Heart left ventricle (tissue), 16 donors: Measurements from ENCODE around the gene ZDHHC18. TPM values are rescaled to one million over a fixed set of nuclear protein-coding genes. Genes with fewer than 3 reads are reported as not detected.

ENCODE experiments used
- ATAC-seq, 4 donors: fragments of 200-7000 bp; cut with Tn5 transposase; one replicate each; pipeline ENCODE4 v1.9.1; 2020 to 2022; ENCODE audit warnings: moderate library complexity in 4 of 4, mild to moderate bottlenecking in 3 of 4, moderate number of reproducible peaks in 1 of 4
- DNase-seq, 5 donors: peaks; one replicate each; pipeline ENCODE4 v3.0.0-alpha.2; 2020
- H3K27ac ChIP-seq, 12 donors: fragments of 200-600 bp; sonication (generic) in 4 of 12; one replicate each; pipeline versions ENCODE4 v1.5.0 to v1.8.0; 2016 to 2022; ENCODE audit warnings: mild to moderate bottlenecking in 2 of 12
- H3K27me3 ChIP-seq, 9 donors: fragments of 200-600 bp; sonication (generic) in 2 of 9; one replicate each; pipeline versions ENCODE4 v1.5.1 to v1.8.0; 2016 to 2022; ENCODE audit warnings: mild to moderate bottlenecking in 3 of 9
- H3K36me3 ChIP-seq, 9 donors: fragments of 200-600 bp; sonication (generic) in 2 of 9; one replicate each; pipeline versions ENCODE4 v1.5.0 to v1.8.0; 2018 to 2022; ENCODE audit warnings: mild to moderate bottlenecking in 2 of 9
- H3K4me1 ChIP-seq, 12 donors: fragments of 200-600 bp; sonication (generic) in 4 of 12; one replicate each; pipeline versions ENCODE4 v1.5.0 to v1.8.0; 2016 to 2022; ENCODE audit warnings: mild to moderate bottlenecking in 3 of 12
- H3K4me3 ChIP-seq, 12 donors: fragments of 200-600 bp; sonication (generic) in 4 of 12; one replicate each; pipeline versions ENCODE4 v1.5.0 to v1.8.0; 2017 to 2022; ENCODE audit warnings: mild to moderate bottlenecking in 9 of 12, moderate library complexity in 4 of 12
- H3K9me3 ChIP-seq, 12 donors: fragments of 200-600 bp; sonication (generic) in 4 of 12; one replicate each; pipeline versions ENCODE4 v1.5.0 to v1.8.0; 2016 to 2022; ENCODE audit warnings: mild to moderate bottlenecking in 1 of 12
- CTCF ChIP-seq, 12 donors: fragments of 200-600 bp; sonication (generic) in 4 of 12; IDR thresholded peaks; one replicate each; pipeline versions ENCODE4 v1.5.0 to v1.8.0; 2018 to 2022; ENCODE audit warnings: antibody characterized with exemption in 12 of 12, mild to moderate bottlenecking in 5 of 12
- POLR2A ChIP-seq, 2 donors: fragments of 450-650 bp; IDR thresholded peaks; one replicate each; pipeline ENCODE4 v1.6.1; 2017; ENCODE audit warnings: antibody characterized with exemption in 2 of 2, mild to moderate bottlenecking in 2 of 2, moderate library complexity in 2 of 2
- WGBS, 4 donors: extraction: QIAGEN DNeasy Blood & Tissue Kit in 2 of 4; methylation state at CpG; one replicate each; pipeline versions ENCODE4 v1.1.5 to v1.1.7; 2013 to 2018; 5-methylcytosine and 5-hydroxymethylcytosine counted together
- intact Hi-C, 10 donors: fragments of 100-400 bp; cut with DNase I; formaldehyde crosslinking; loops; one replicate each; pipeline versions ENCODE4 v1.11.1 to v1.14.2; 2022
- polyA plus RNA-seq, 2 donors: library from polyadenylated mRNA; stranded (reverse); fragments of 200-250 nt; gene quantifications; one replicate each; pipeline ENCODE4 v1.2.3, GENCODE V29; 2013
- total RNA-seq, 9 donors: library from RNA; depleted of rRNA in 2 of 9; stranded (reverse); fragments of >200 nt in 2 of 9; fragmentation: NEBNext Ultra II Directional in 3 of 9; extraction: Animal tissue kit (Norgen Biotek cat#: 25700) in 3 of 9; gene quantifications; one replicate each; pipeline versions ENCODE4 v1.1.0 to v1.2.4, GENCODE V29; 2016 to 2023
- donor health status: ischemic (EF 13 %, LVEDD 7.1; RV severe dilation, severe dysfunction).
- donor health status: healthy with polysubstance abuse.
- donor health status: DM: no; HTN: yes; CAD: no.
- donor health status: DM: no; HTN: no; CAD: no.
- donor health status: ischemic (EF 25% LVEDD 6.9; RV normal size, moderate dysfunction).
- donor health status: ischemic (EF 25% LVEDD 5.7; RV mildly dilated, moderate dysfunction).
- donor health status: healthy.
- donor health status: DM: yes; HTN: yes; CAD: no.
- donor health status: ischemic (EF 35%, LVEDD 5.7; RV mildly dilated, moderate dysfunction).
- donor health status: nonischemic (EF 11% LVEDD 7.7; RV severe dilation, severe dysfunction).
- donor health status: DM: yes; HTN: yes; CAD: no.
- donor health status: PGD.
- donor health status: ischemic (EF 29% LVEDD 5.4; RV normal size, mild dysfunction).
- donor health status: nonischemic (EF 23%, LVEDD 6.1; RV moderate dilation, normal function).

The ZDHHC18 gene
- total and polyA plus RNA-seq, 11 donors: 8.7 to 22.5 (median 12.2) TPM

- no peaks in the 10 kb centered on the region for H3K9me3 ChIP-seq
- peaks cover 0 to 18% (median 0%) of the 10 kb centered on the region in 12 donors for H3K4me1 ChIP-seq
- H3K27ac ChIP-seq: no peak overlapping the region
- TF ChIP-seq POLR2A (IDR thresholded peaks at IDR 0.05) (no peak), CTCF (IDR thresholded peaks at IDR 0.05) (no peak)
- ATAC-seq (no peak), DNase-seq (no peak)
- WGBS, 4 donors: 78 to 95% (median 94%) methylated on average over 3 of the region's 3 CpGs
- H3K27me3 ChIP-seq: no peaks in the 10 kb centered on the region
- no peak overlapping the region for H3K4me3 ChIP-seq
- intact Hi-C loops: loop anchor here in 8 of 10 donors (5.0 kb wide), 2 partner anchors 47 to 62 kb away; partner anchors contain the start of gene SFN (in 1 of the 8)
- no peaks in the 10 kb centered on the region for H3K36me3 ChIP-seq
Measured at GRCh38 chr1:26814893-26815292, 11.6 kb upstream of the ZDHHC18 start.

- no peaks in the 10 kb centered on the region for H3K9me3 ChIP-seq
- peak overlapping the region in 1 of 12 donors; percentile 34 for H3K27ac ChIP-seq
- H3K4me1 ChIP-seq: peaks cover 0 to 19% (median 2%) of the 10 kb centered on the region in 12 donors
- no peak for TF ChIP-seq POLR2A (IDR thresholded peaks at IDR 0.05)
- TF ChIP-seq CTCF (IDR thresholded peaks at IDR 0.05): peak in 2 of 12 donors; percentile 13 to 19
- H3K27me3 ChIP-seq: no peaks in the 10 kb centered on the region
- 73 to 84% (median 82%) methylated on average over 4 of the region's 4 CpGs for WGBS, 4 donors
- intact Hi-C loops: no loop called here
- H3K36me3 ChIP-seq: no peaks in the 10 kb centered on the region
- DNase-seq: no peak
- peak in 3 of 4 donors; percentile 51 to 58 (median 58) for ATAC-seq
- peak overlapping the region in 1 of 12 donors; percentile 10 for H3K4me3 ChIP-seq
Measured at GRCh38 chr1:26820784-26821269, 5.7 kb upstream of the ZDHHC18 start.

GRCh38 chr1:26822737-26823395 is 3.6 kb upstream of the ZDHHC18 start:
- Histone ChIP-seq H3K27ac (no peak overlapping the region), H3K4me3 (no peak overlapping the region), H3K4me1 (peaks cover 0 to 30% (median 10%) of the 10 kb centered on the region in 12 donors), H3K9me3 (no peaks in the 10 kb centered on the region), H3K36me3 (no peaks in the 10 kb centered on the region), H3K27me3 (no peaks in the 10 kb centered on the region)
- DNase-seq (no peak), ATAC-seq (no peak)
- intact Hi-C loops: no loop called here
- TF ChIP-seq POLR2A (IDR thresholded peaks at IDR 0.05) (no peak), CTCF (IDR thresholded peaks at IDR 0.05) (no peak)
- 94 to 97% (median 95%) methylated on average over 4 of the region's 4 CpGs for WGBS, 4 donors

GRCh38 chr1:26824731-26825130 is 1.8 kb upstream of the ZDHHC18 start:
- Histone ChIP-seq H3K9me3 (no peaks in the 10 kb centered on the region), H3K4me1 (peaks cover 8 to 48% (median 25%) of the 10 kb centered on the region in 12 donors), H3K27me3 (no peaks in the 10 kb centered on the region), H3K4me3 (no peak overlapping the region), H3K27ac (no peak overlapping the region), H3K36me3 (no peaks in the 10 kb centered on the region)
- WGBS, 4 donors: 90 to 96% (median 94%) methylated on average over 3 of the region's 3 CpGs
- no peak for DNase-seq
- intact Hi-C loops: no loop called here
- no peak for ATAC-seq
- no peak for TF ChIP-seq CTCF (IDR thresholded peaks at IDR 0.05)
- TF ChIP-seq POLR2A (IDR thresholded peaks at IDR 0.05): no peak
